ENCODE data around the gene CLSTN2.

GRCh38 chr3:140250010-140250855 lies 315.2 kb downstream of the CLSTN2 start:
- TF ChIP-seq KAT7 (CRISPR knock-in tag; IDR thresholded peaks at IDR 0.05; ENCODE audit: borderline replicate concordance) = no peak
- no peak for TF ChIP-seq MXD4 (CRISPR knock-in tag; IDR thresholded peaks at IDR 0.05)
- TF ChIP-seq ZNF589 (CRISPR knock-in tag; conservative IDR thresholded peaks at IDR 0.05) = no peak
- no peak for TF ChIP-seq CTCF (CRISPR knock-in tag; IDR thresholded peaks at IDR 0.05)
- TF ChIP-seq ZNF549 (CRISPR knock-in tag; IDR thresholded peaks at IDR 0.05) = no peak
- no peak for TF ChIP-seq ZFP36 (IDR thresholded peaks at IDR 0.05; ENCODE audit: borderline replicate concordance, low read depth, low read length, partially characterized antibody)
- TF ChIP-seq HDAC2 (CRISPR knock-in tag; IDR thresholded peaks at IDR 0.05) = no peak
- no peak for TF ChIP-seq RFX5 (IDR thresholded peaks at IDR 0.05; ENCODE audit: low read depth, low read length)
